Stomach (tissue), 4 donors: ENCODE results near the gene AREG.

Experiments
- POLR2A ChIP-seq, 4 donors: fragments of 450-650 bp; IDR thresholded peaks; one replicate each; pipeline ENCODE4 v1.6.1; 2016; ENCODE audit warnings: antibody characterized with exemption in 4 of 4, control low read depth in 2 of 4, mild to moderate bottlenecking in 1 of 4, moderate library complexity in 1 of 4
- POLR2AphosphoS5 ChIP-seq, 3 donors: sonication (generic); formaldehyde crosslinking; IDR thresholded peaks; one replicate each; pipeline ENCODE4 v1.6.1; 2016; ENCODE audit warnings: antibody characterized with exemption in 3 of 3
- TF ChIP-seq, protein P1 (sequence below), 7 experiments: fragments of 450-650 bp in 4 of 7; fragments of 200-600 bp in 3 of 7; sonication (generic) in 3 of 7; IDR thresholded peaks; one replicate each; pipeline ENCODE4 v1.5.1; 2016 to 2019; ENCODE audit warnings: antibody characterized with exemption in 7 of 7, control low read depth in 2 of 7, mild to moderate bottlenecking in 1 of 7

DNA sequence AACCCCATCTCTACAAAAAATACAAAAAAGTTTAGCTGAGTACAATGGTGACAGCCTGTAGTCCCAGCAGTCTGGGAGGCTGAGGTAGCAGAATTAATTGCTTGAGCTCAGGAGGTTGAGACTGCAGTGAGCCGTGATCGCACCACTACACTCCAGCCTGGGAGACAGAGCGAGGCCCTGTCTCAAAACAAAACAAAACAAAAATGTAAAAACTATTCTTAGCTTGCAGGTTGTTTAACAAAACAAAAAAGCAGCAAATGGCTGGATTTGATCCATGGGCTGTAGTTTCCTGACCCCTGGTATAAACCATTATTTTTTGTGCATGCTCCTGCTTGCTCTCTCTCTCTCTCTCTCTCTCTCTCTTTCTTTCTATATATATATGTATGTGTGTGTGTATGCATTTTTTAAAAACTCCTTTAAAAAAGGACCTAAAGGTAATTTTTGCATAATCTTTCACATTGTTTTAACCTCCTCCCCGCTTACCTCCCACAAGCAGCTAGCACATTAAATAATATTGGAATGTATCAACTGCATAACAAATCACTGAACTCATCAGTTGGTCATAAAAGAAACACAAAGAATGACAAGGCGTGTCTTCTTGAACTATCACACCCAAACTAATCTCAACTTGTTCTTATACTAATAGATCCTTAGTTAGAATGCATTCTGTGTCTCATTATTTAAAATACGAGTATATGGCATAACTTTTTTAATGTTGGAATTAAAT lies 4.8 kb downstream of the AREG start:
- no peak for TF ChIP-seq POLR2A (IDR thresholded peaks at IDR 0.05)
- TF ChIP-seq, protein P1, sequence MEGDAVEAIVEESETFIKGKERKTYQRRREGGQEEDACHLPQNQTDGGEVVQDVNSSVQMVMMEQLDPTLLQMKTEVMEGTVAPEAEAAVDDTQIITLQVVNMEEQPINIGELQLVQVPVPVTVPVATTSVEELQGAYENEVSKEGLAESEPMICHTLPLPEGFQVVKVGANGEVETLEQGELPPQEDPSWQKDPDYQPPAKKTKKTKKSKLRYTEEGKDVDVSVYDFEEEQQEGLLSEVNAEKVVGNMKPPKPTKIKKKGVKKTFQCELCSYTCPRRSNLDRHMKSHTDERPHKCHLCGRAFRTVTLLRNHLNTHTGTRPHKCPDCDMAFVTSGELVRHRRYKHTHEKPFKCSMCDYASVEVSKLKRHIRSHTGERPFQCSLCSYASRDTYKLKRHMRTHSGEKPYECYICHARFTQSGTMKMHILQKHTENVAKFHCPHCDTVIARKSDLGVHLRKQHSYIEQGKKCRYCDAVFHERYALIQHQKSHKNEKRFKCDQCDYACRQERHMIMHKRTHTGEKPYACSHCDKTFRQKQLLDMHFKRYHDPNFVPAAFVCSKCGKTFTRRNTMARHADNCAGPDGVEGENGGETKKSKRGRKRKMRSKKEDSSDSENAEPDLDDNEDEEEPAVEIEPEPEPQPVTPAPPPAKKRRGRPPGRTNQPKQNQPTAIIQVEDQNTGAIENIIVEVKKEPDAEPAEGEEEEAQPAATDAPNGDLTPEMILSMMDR (IDR thresholded peaks at IDR 0.05): no peak
- TF ChIP-seq POLR2AphosphoS5 (IDR thresholded peaks at IDR 0.05): no peak
